Measurements from ENCODE around the gene APOBEC3F. TPM values are rescaled to one million over a fixed set of nuclear protein-coding genes. Genes with fewer than 3 reads are reported as not detected.

The APOBEC3F gene
- total RNA-seq, 2 donors from 2014 or later = 0.49 to 0.95 TPM

- ATAC-seq (ENCODE audit: insufficient number of reproducible peaks, low FRiP score, low read depth) = no peak
- Histone ChIP-seq H3K27ac (no peak within 1 kb of the TSS), H3K36me3 (no peaks in the 10 kb centered on the region), H3K4me3 (no peak within 1 kb of the TSS), H3K27me3 (replicated peaks; ENCODE audit: insufficient read depth) (no peaks in the 10 kb centered on the region), H3K4me1 (ENCODE audit: control insufficient read depth in 1 of 2, low read depth in 2 of 2) (no peaks in the 10 kb centered on the region), H3K9me3 (no peaks in the 10 kb centered on the region)
- DNase-seq (ENCODE audit: low spot score) = no peak
- TF ChIP-seq CTCF (IDR thresholded peaks at IDR 0.05) = no peak
Measured at GRCh38 chr22:39097098-39098020, 56.7 kb downstream of the APOBEC3F start, which contains the start of gene APOBEC3H. APOBEC3H (plus strand) TSS chr22:39097244; CDS start chr22:39100279, 3,035 bp downstream.

GRCh38 chr22:39098026-39098425 is 57.4 kb downstream of the APOBEC3F start:
- no peaks in the 10 kb centered on the region for H3K4me1 ChIP-seq (ENCODE audit: control insufficient read depth in 1 of 2, low read depth in 2 of 2)
- H3K9me3 ChIP-seq = no peaks in the 10 kb centered on the region
- no peaks in the 10 kb centered on the region for H3K36me3 ChIP-seq
- ATAC-seq (ENCODE audit: insufficient number of reproducible peaks, low FRiP score, low read depth) = no peak
- no peak for DNase-seq (ENCODE audit: low spot score)
- H3K27me3 ChIP-seq (replicated peaks; ENCODE audit: insufficient read depth) = no peaks in the 10 kb centered on the region
- TF ChIP-seq CTCF (IDR thresholded peaks at IDR 0.05) = no peak
- H3K27ac ChIP-seq = no peak overlapping the region
- no peak overlapping the region for H3K4me3 ChIP-seq

- Histone ChIP-seq H3K27ac (no peak overlapping the region), H3K4me3 (no peak overlapping the region), H3K36me3 (no peaks in the 10 kb centered on the region), H3K9me3 (no peaks in the 10 kb centered on the region), H3K27me3 (replicated peaks; ENCODE audit: insufficient read depth) (no peaks in the 10 kb centered on the region), H3K4me1 (ENCODE audit: control insufficient read depth in 1 of 2, low read depth in 2 of 2) (no peaks in the 10 kb centered on the region)
- TF ChIP-seq CTCF (IDR thresholded peaks at IDR 0.05) = no peak
- no peak for DNase-seq (ENCODE audit: low spot score)
- ATAC-seq (ENCODE audit: insufficient number of reproducible peaks, low FRiP score, low read depth) = no peak
Measured at GRCh38 chr22:39098576-39098975, 57.9 kb downstream of the APOBEC3F start.

- DNase-seq (ENCODE audit: low spot score) (no peak), ATAC-seq (ENCODE audit: insufficient number of reproducible peaks, low FRiP score, low read depth) (no peak)
- TF ChIP-seq CTCF (IDR thresholded peaks at IDR 0.05) = no peak
- H3K4me1 ChIP-seq (ENCODE audit: control insufficient read depth in 1 of 2, low read depth in 2 of 2) = no peaks in the 10 kb centered on the region
- H3K36me3 ChIP-seq = no peaks in the 10 kb centered on the region
- no peaks in the 10 kb centered on the region for H3K27me3 ChIP-seq (replicated peaks; ENCODE audit: insufficient read depth)
- no peak overlapping the region for H3K27ac ChIP-seq
- no peak overlapping the region for H3K4me3 ChIP-seq
- no peaks in the 10 kb centered on the region for H3K9me3 ChIP-seq
Measured at GRCh38 chr22:39101226-39101625, 60.6 kb downstream of the APOBEC3F start.

GRCh38 chr22:39103431-39103830 is 62.8 kb downstream of the APOBEC3F start:
- DNase-seq (ENCODE audit: low spot score) = no peak
- H3K4me3 ChIP-seq = no peak overlapping the region
- no peaks in the 10 kb centered on the region for H3K9me3 ChIP-seq
- no peaks in the 10 kb centered on the region for H3K4me1 ChIP-seq (ENCODE audit: control insufficient read depth in 1 of 2, low read depth in 2 of 2)
- no peak for ATAC-seq (ENCODE audit: insufficient number of reproducible peaks, low FRiP score, low read depth)
- no peak for TF ChIP-seq CTCF (IDR thresholded peaks at IDR 0.05)
- H3K27me3 ChIP-seq (replicated peaks; ENCODE audit: insufficient read depth) = no peaks in the 10 kb centered on the region
- H3K27ac ChIP-seq = no peak overlapping the region
- no peaks in the 10 kb centered on the region for H3K36me3 ChIP-seq

Other genes with a start within 250 kb of the APOBEC3F start
- 10 to 100 TPM in 1 of 2 donors, 1 to 10 TPM in 1; 9.5 to 20.8 TPM for gene DNAL4, start 246.7 kb upstream of the APOBEC3F start, total RNA-seq
- gene NPTXR, start 196.8 kb upstream of the APOBEC3F start, total RNA-seq = 10 to 100 TPM; 29.3 to 50.8 TPM
- gene CBX6, start 168.6 kb upstream of the APOBEC3F start, total RNA-seq = 100 to 1,000 TPM in 1 of 2 donors, 10 to 100 TPM in 1; 80.1 to 111 TPM
- gene APOBEC3A, start 83.3 kb upstream of the APOBEC3F start, total RNA-seq = 1 to 10 TPM in 1 of 2 donors, under 1 TPM in 1; 0.41 to 5.1 TPM
- gene APOBEC3B, start 58.5 kb upstream of the APOBEC3F start, total RNA-seq = under 1 TPM in 1 of 2 donors, not detected in 1; 0.42 TPM
- 10 to 100 TPM in 1 of 2 donors, 1 to 10 TPM in 1; 5.5 to 22.3 TPM for gene APOBEC3C, start 26.6 kb upstream of the APOBEC3F start, total RNA-seq
- 1 to 10 TPM; 1.4 to 1.8 TPM for gene APOBEC3D, start 19.7 kb upstream of the APOBEC3F start, total RNA-seq
- gene APOBEC3G, start 36.4 kb downstream of the APOBEC3F start, total RNA-seq = 1 to 10 TPM; 3.4 to 8.3 TPM
- gene APOBEC3H, start 56.4 kb downstream of the APOBEC3F start, total RNA-seq = 1 to 10 TPM in 1 of 2 donors, not detected in 1; 1.6 TPM
- gene CBX7, start 111.8 kb downstream of the APOBEC3F start, total RNA-seq = 100 to 1,000 TPM; 170 to 174 TPM
- 10 to 100 TPM; 10.8 to 12.6 TPM for gene PDGFB, start 204.1 kb downstream of the APOBEC3F start, total RNA-seq